BJ (cell line): ENCODE data around the gene FAT2. TPM values are rescaled to one million over a fixed set of nuclear protein-coding genes. Genes with fewer than 3 reads are reported as not detected.

Source experiments
- CTCF ChIA-PET: fragments of 350-600 bp; formaldehyde crosslinking; extraction: SDS; loops from one replicate; lab custom pipeline; 2021; ENCODE audit warnings: antibody characterized with exemption, inconsistent platforms; lab: Yijun Ruan, JAX
- POLR2A ChIA-PET: fragments of 300-600 bp; sonication (Branson Sonifier 250); formaldehyde crosslinking; extraction: SDS; loops from one replicate; lab custom pipeline; 2021; ENCODE audit warnings: antibody characterized with exemption; lab: Charles Lee
- DNase-seq: peaks from one replicate; pipeline ENCODE4 v3.0.0-alpha.2; 2011; ENCODE audit warnings: low read depth
- H3K27me3 ChIP-seq: 2 replicates; pipeline ENCODE4 v1.6.0; 2011; ENCODE audit warnings: low read length; ENCODE audit not compliant: control insufficient read depth, insufficient read depth
- H3K36me3 ChIP-seq: 2 replicates; pipeline ENCODE4 v1.5.1; 2011; ENCODE audit warnings: low read length; ENCODE audit not compliant: control insufficient read depth, insufficient read depth
- H3K4me3 ChIP-seq: 2 replicates; pipeline ENCODE4 v1.5.1; 2011; ENCODE audit warnings: low read depth, mild to moderate bottlenecking, control low read depth, low read length
- CTCF ChIP-seq: IDR thresholded peaks from 2 replicates; pipeline ENCODE4 v1.5.1; 2011; ENCODE audit warnings: low read depth, mild to moderate bottlenecking, control low read depth, inconsistent platforms, low read length, moderate library complexity; ENCODE audit not compliant: insufficient read depth
- polyA plus RNA-seq: library from polyadenylated mRNA; depleted of rRNA; stranded (reverse); fragments of >200 nt; gene quantifications from 2 replicates; pipeline ENCODE4 v1.2.3, GENCODE V29; 2011

FAT2 gene
- polyA plus RNA-seq, 1 experiment = not detected

GRCh38 chr5:151632524-151632923, 41.4 kb upstream of the FAT2 start:
- ChIA-PET POLR2A (no interaction called here), CTCF (interaction anchor here (1.4 to 2.3 kb wide), 2 partner anchors 20 to 108 kb away, joined by 3 to 6 read pairs; no protein-coding TSS in a partner anchor)
- H3K4me3 ChIP-seq = no peak overlapping the region
- no peaks in the 10 kb centered on the region for H3K36me3 ChIP-seq
- no peak for TF ChIP-seq CTCF
- no peaks in the 10 kb centered on the region; the same call in 1 of the 2 replicates for H3K27me3 ChIP-seq
- DNase-seq = no peak

GRCh38 chr5:151631941-151632340, 40.8 kb upstream of the FAT2 start:
- ChIA-PET CTCF (interaction anchor here (1.4 kb wide), 1 partner anchor 109 kb away, joined by 3 read pairs; no protein-coding TSS in a partner anchor), POLR2A (no interaction called here)
- no peak for TF ChIP-seq CTCF
- Histone ChIP-seq H3K27me3 (no peaks in the 10 kb centered on the region; the same call in 1 of the 2 replicates), H3K36me3 (no peaks in the 10 kb centered on the region), H3K4me3 (no peak overlapping the region)
- no peak for DNase-seq

- TF ChIP-seq CTCF = no peak
- DNase-seq = no peak
- ChIA-PET POLR2A (no interaction called here), CTCF (interaction anchor here (0.9 kb wide), 1 partner anchor 22 kb away, joined by 3 read pairs; no protein-coding TSS in a partner anchor)
- H3K4me3 ChIP-seq = no peak overlapping the region
- H3K27me3 ChIP-seq = no peaks in the 10 kb centered on the region; the same call in 1 of the 2 replicates
- no peaks in the 10 kb centered on the region for H3K36me3 ChIP-seq
These were observed 39.0 kb upstream of the FAT2 start for GRCh38 chr5:151630088-151630487.

GRCh38 chr5:151628112-151628823, 37.1 kb upstream of the FAT2 start:
- CTCF ChIA-PET = interaction anchor here (0.8 kb wide), 1 partner anchor 9 kb away, joined by 3 read pairs; no protein-coding TSS in a partner anchor

More at GRCh38 chr5:151628112-151628823, 37.1 kb upstream of the FAT2 start:
- Histone ChIP-seq H3K36me3 (no peaks in the 10 kb centered on the region), H3K27me3 (no peaks in the 10 kb centered on the region; the same call in 1 of the 2 replicates), H3K4me3 (no peak overlapping the region)
- no peak for DNase-seq
- no peak for TF ChIP-seq CTCF
- POLR2A ChIA-PET = no interaction called here
